Suprapubic skin (tissue), 4 donors: ENCODE measurements around the gene ITGA4. TPM values are rescaled to one million over a fixed set of nuclear protein-coding genes. Genes with fewer than 3 reads are reported as not detected.

Experiments
- DNase-seq, 2 donors: peaks; one replicate each; pipeline ENCODE4 v3.0.0-alpha.2; 2019; ENCODE audit warnings: low spot score in 2 of 2
- H3K27ac ChIP-seq: fragments of 200-600 bp; sonication (generic); one replicate; pipeline ENCODE4 v1.5.1; 2019
- H3K27me3 ChIP-seq: fragments of 200-600 bp; sonication (generic); one replicate; pipeline ENCODE4 v1.5.1; 2019
- H3K36me3 ChIP-seq: fragments of 200-600 bp; sonication (generic); one replicate; pipeline ENCODE4 v1.5.1; 2019
- H3K4me1 ChIP-seq: fragments of 200-600 bp; sonication (generic); one replicate; pipeline ENCODE4 v1.5.1; 2019
- H3K4me3 ChIP-seq: fragments of 200-600 bp; sonication (generic); one replicate; pipeline ENCODE4 v1.5.1; 2019; ENCODE audit warnings: mild to moderate bottlenecking
- H3K9me3 ChIP-seq: fragments of 200-600 bp; sonication (generic); one replicate; pipeline ENCODE4 v1.5.1; 2019
- EP300 ChIP-seq: sonication (generic); formaldehyde crosslinking; IDR thresholded peaks from one replicate; pipeline ENCODE4 v1.6.1; 2017; ENCODE audit warnings: antibody characterized with exemption
- POLR2A ChIP-seq, 2 donors: fragments of 450-650 bp; IDR thresholded peaks; one replicate each; pipeline ENCODE4 v1.6.1; 2017; ENCODE audit warnings: antibody characterized with exemption in 2 of 2, mild to moderate bottlenecking in 2 of 2, moderate library complexity in 2 of 2
- POLR2AphosphoS5 ChIP-seq, 3 donors: sonication (generic); formaldehyde crosslinking; IDR thresholded peaks; one replicate each; pipeline ENCODE4 v1.6.1; 2017; ENCODE audit warnings: antibody characterized with exemption in 3 of 3
- WGBS: methylation state at CpG from one replicate; pipeline ENCODE4 v1.1.5; 2018; 5-methylcytosine and 5-hydroxymethylcytosine counted together
- total RNA-seq, 4 donors: library from RNA; depleted of rRNA; stranded (reverse); fragments of >200 nt; gene quantifications; one replicate each; pipeline ENCODE4 v1.1.0, GENCODE V29; 2016
- TF ChIP-seq, protein P1 (sequence below), 2 donors: fragments of 200-600 bp in 1 of 2; fragments of 450-650 bp in 1 of 2; sonication (generic) in 1 of 2; IDR thresholded peaks; one replicate each; pipeline ENCODE4 v1.5.1; 2016 to 2019; ENCODE audit warnings: antibody characterized with exemption in 2 of 2, mild to moderate bottlenecking in 1 of 2, moderate library complexity in 1 of 2

ITGA4 gene
- total RNA-seq, 4 donors from 2014 or later: 0.68 to 14.1 (median 0.95) TPM

DNA sequence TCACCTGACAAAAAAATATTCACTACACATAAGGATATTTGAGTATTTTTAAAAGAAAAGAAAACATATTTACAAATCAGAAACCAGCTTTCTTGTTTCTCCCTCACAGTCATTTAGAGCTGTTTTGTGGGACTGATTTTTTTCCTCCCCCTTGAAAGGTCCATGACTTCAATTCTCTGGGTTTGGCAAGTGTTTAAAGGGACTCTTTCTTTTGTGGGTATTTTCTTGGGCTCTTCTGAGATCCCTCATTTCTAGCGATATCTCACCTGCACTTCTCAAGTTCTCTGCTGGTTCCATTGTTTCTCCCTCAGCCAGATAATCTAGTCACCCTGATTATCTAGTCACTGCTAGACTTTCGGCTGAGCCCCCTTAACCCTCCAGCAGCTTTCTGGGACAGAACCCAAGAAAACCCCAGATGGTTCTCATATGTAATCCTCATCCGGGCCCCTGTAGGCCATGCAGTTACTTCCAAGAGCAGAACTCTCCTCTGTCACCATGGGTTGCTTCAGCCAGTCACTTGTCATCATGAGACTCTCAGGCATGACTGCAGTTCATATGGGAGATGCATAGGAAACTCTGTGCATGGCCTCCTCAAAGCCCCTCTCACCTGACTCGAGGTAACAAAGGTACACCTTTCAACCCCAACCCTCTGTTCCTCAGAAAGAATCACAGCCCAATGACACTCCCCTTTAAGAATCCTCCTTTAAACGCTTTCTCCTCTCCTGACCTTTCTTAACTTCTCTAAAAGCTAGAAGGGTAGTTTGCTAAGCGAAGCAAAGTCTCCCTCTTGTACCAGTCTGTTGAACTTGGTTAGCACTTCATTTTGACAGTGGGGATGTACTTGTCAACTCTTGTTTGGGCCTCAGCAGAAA, 36.7 kb upstream of the ITGA4 start:
- Histone ChIP-seq H3K36me3 (no peaks in the 10 kb centered on the region), H3K9me3 (peaks cover 3% of the 10 kb centered on the region), H3K27me3 (no peaks in the 10 kb centered on the region), H3K27ac (no peak overlapping the region), H3K4me1 (no peaks in the 10 kb centered on the region), H3K4me3 (no peak overlapping the region)
- DNase-seq: no peak
- TF ChIP-seq POLR2A (IDR thresholded peaks at IDR 0.05): no peak
- 72% methylated on average over 6 of the region's 6 CpGs for WGBS

DNA sequence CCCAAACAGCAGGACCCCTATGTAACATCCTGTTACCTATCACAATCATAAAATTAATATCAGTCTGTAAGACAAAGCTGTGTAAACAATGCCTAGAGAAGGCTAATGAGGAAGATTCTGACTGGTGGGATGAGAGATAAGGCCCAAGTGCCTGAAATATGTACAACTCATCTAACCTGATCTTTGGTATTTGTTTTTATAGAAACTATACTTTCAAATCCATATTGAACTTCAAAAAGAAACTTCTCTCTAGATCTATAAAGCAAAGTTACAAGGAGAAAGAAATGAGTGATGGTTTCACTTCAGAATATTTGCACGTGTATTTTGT, 36.1 kb upstream of the ITGA4 start:
- Histone ChIP-seq H3K4me1 (no peaks in the 10 kb centered on the region), H3K4me3 (no peak overlapping the region), H3K9me3 (no peaks in the 10 kb centered on the region), H3K36me3 (no peaks in the 10 kb centered on the region), H3K27me3 (no peaks in the 10 kb centered on the region), H3K27ac (no peak overlapping the region)
- 68% methylated on average over 1 of the region's 1 CpG for WGBS
- TF ChIP-seq POLR2A (IDR thresholded peaks at IDR 0.05) (no peak), POLR2AphosphoS5 (IDR thresholded peaks at IDR 0.05) (no peak), EP300 (no peak)
- TF ChIP-seq, protein P1, sequence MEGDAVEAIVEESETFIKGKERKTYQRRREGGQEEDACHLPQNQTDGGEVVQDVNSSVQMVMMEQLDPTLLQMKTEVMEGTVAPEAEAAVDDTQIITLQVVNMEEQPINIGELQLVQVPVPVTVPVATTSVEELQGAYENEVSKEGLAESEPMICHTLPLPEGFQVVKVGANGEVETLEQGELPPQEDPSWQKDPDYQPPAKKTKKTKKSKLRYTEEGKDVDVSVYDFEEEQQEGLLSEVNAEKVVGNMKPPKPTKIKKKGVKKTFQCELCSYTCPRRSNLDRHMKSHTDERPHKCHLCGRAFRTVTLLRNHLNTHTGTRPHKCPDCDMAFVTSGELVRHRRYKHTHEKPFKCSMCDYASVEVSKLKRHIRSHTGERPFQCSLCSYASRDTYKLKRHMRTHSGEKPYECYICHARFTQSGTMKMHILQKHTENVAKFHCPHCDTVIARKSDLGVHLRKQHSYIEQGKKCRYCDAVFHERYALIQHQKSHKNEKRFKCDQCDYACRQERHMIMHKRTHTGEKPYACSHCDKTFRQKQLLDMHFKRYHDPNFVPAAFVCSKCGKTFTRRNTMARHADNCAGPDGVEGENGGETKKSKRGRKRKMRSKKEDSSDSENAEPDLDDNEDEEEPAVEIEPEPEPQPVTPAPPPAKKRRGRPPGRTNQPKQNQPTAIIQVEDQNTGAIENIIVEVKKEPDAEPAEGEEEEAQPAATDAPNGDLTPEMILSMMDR (IDR thresholded peaks at IDR 0.05): no peak
- DNase-seq: no peak

DNA sequence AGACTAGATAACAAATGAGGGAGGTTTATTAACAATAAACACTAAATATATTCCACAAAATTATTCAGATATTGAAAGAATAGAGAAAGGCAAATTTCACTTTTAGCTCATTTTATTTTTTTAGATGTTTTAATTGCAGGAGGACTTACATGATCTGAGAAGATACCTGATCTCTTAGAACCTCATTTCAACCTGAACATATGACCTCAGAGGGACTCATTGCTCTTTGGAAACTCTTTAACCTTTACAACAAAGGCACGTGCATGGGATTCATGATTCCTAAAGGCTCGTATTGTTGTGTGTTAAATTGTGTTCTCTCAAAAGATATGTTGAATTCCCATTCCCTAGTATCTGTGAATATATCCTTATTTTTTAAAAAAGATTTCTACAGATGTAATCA, 35.7 kb upstream of the ITGA4 start:
- no peaks in the 10 kb centered on the region for H3K27me3 ChIP-seq
- no peaks in the 10 kb centered on the region for H3K9me3 ChIP-seq
- no peak overlapping the region for H3K4me3 ChIP-seq
- H3K27ac ChIP-seq: no peak overlapping the region
- TF ChIP-seq, protein P1 (IDR thresholded peaks at IDR 0.05): no peak
- TF ChIP-seq POLR2A (IDR thresholded peaks at IDR 0.05) (no peak), POLR2AphosphoS5 (IDR thresholded peaks at IDR 0.05) (no peak), EP300 (no peak)
- H3K36me3 ChIP-seq: no peaks in the 10 kb centered on the region
- DNase-seq: no peak
- WGBS: 90% methylated on average over 2 of the region's 2 CpGs
- no peaks in the 10 kb centered on the region for H3K4me1 ChIP-seq

DNA sequence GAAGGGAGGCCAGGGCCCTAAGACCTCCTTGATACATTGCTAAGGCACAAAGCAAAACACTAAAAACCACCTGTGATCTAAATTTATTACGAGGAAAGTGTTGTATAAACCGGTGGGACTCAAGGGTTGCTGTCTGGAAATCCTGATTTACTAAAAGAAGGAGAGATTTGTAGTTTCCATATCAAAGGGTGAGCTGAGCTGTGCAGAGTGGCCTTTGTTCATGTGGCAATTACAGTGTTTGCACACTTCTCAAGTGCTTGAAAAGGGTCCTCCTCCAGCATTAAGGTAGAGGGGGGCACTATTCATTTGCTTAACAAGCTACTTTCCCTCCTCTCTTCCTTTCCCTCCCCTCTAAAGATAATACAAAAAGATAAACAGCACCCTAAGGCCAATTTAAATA, 30.5 kb upstream of the ITGA4 start:
- H3K27ac ChIP-seq: no peak overlapping the region
- H3K9me3 ChIP-seq: no peaks in the 10 kb centered on the region
- TF ChIP-seq POLR2AphosphoS5 (IDR thresholded peaks at IDR 0.05) (no peak), EP300 (no peak), POLR2A (IDR thresholded peaks at IDR 0.05) (no peak)
- TF ChIP-seq, protein P1 (IDR thresholded peaks at IDR 0.05): no peak

DNA sequence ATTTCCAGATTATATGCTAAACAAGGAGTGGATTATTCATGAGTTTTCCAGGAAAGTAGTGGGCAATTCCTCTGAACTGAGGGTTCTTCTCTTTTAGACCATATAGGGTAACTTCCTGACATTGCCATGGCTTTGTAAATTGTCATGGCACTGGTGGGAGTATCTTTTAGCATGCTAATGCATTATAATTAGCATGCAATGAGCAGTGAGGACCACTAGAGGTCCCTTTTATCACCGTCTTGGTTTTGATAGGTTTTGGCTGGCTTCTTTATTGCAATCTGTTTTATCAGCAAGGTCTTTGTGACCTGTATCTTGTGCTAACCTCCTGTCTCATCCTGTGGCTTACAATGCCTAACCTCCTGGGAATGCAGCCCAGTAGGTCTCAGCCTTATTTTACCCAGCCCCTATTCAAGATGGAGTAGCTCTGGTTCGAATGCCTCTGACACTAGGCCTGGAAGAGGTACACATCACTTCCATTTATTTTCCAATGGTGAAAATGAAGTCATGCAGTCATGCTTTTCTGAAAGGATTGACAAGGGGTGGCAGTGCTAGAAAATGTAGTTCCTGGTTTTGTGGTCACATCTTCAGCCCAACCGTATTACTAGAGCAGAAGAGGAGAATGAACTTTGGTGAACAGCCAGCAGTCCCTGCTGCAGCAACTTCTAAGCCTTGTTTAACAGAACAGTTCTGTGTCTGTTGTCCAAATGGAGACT, 26.6 kb upstream of the ITGA4 start:
- H3K27me3 ChIP-seq: no peaks in the 10 kb centered on the region
- WGBS: 42% methylated on average over 3 of the region's 3 CpGs
- no peak overlapping the region for H3K4me3 ChIP-seq
- H3K9me3 ChIP-seq: no peaks in the 10 kb centered on the region
- H3K4me1 ChIP-seq: no peaks in the 10 kb centered on the region
- TF ChIP-seq EP300: no peak
- TF ChIP-seq POLR2AphosphoS5 (IDR thresholded peaks at IDR 0.05): no peak
- TF ChIP-seq, protein P1 (IDR thresholded peaks at IDR 0.05): no peak
- H3K27ac ChIP-seq: no peak overlapping the region
- no peaks in the 10 kb centered on the region for H3K36me3 ChIP-seq
- DNase-seq: no peak

More for the DNA sequence above, 30.5 kb upstream of the ITGA4 start:
- Histone ChIP-seq H3K4me1 (no peaks in the 10 kb centered on the region), H3K27me3 (no peaks in the 10 kb centered on the region), H3K4me3 (no peak overlapping the region), H3K36me3 (no peaks in the 10 kb centered on the region)
- 45% methylated on average over 2 of the region's 2 CpGs for WGBS
- no peak for DNase-seq
